Natural killer cell (primary cell): ENCODE results near the gene RACK1. TPM values are rescaled to one million over a fixed set of nuclear protein-coding genes. Genes with fewer than 3 reads are reported as not detected.

Experiments used
- ATAC-seq, 3 donors: fragments of 150-1000 bp in 2 of 3; fragments of 200-7000 bp in 1 of 3; cut with Tn5 transposase; 1 replicate in 1 of 3; 2 replicates in 2 of 3; pipeline ENCODE4 v1.10.0; 2021; ENCODE audit warnings: mild to moderate bottlenecking in 2 of 3, moderate library complexity in 2 of 3
- DNase-seq, 2 donors: peaks; one replicate each; pipeline versions ENCODE4 v3.0.0 to v3.0.0-alpha.2; 2013 to 2021; ENCODE audit warnings: mixed read lengths in 1 of 2
- H3K27ac ChIP-seq: one replicate; pipeline ENCODE4 v1.5.1; 2013; ENCODE audit warnings: mild to moderate bottlenecking, low read length
- H3K27me3 ChIP-seq: one replicate; pipeline ENCODE4 v1.6.1; 2013; ENCODE audit warnings: low read length; ENCODE audit not compliant: control insufficient read depth, insufficient read depth
- H3K36me3 ChIP-seq: one replicate; pipeline ENCODE4 v1.6.1; 2013; ENCODE audit warnings: low read length; ENCODE audit not compliant: control insufficient read depth, insufficient read depth
- H3K4me1 ChIP-seq: one replicate; pipeline ENCODE4 v1.6.1; 2013; ENCODE audit warnings: low read length; ENCODE audit not compliant: control insufficient read depth, insufficient read depth
- H3K4me3 ChIP-seq: one replicate; pipeline ENCODE4 v1.5.1; 2013; ENCODE audit warnings: low read length
- H3K9me3 ChIP-seq: one replicate; pipeline ENCODE4 v1.6.1; 2013; ENCODE audit warnings: low read length; ENCODE audit not compliant: control insufficient read depth, insufficient read depth
- H3K27ac Mint-ChIP-seq, 2 donors: one replicate each; pipeline ENCODE4 v1.8.0; 2022; ENCODE audit warnings: mild to moderate bottlenecking in 2 of 2, mixed read lengths in 2 of 2, moderate library complexity in 1 of 2
- H3K27me3 Mint-ChIP-seq, 2 donors: one replicate each; pipeline ENCODE4 v1.8.0; 2022; ENCODE audit warnings: low read depth in 2 of 2, mixed read lengths in 2 of 2
- H3K36me3 Mint-ChIP-seq: one replicate; pipeline ENCODE4 v1.8.0; 2022; ENCODE audit warnings: mixed read lengths
- H3K4me1 Mint-ChIP-seq, 2 donors: one replicate each; pipeline ENCODE4 v1.8.0; 2022; ENCODE audit warnings: mixed read lengths in 2 of 2
- H3K4me3 Mint-ChIP-seq: one replicate; pipeline ENCODE4 v1.8.0; 2022; ENCODE audit warnings: mild to moderate bottlenecking, moderate library complexity, mixed read lengths
- H3K9me3 Mint-ChIP-seq, 2 donors: one replicate each; pipeline ENCODE4 v1.8.0; 2022; ENCODE audit warnings: mixed read lengths in 2 of 2
- CTCF ChIP-seq: fragments of 200-600 bp; IDR thresholded peaks from one replicate; pipeline ENCODE4 v1.8.0; 2022; ENCODE audit warnings: antibody characterized with exemption
- WGBS: methylation state at CpG from one replicate; pipeline ENCODE4 v1.1.7; 2013; ENCODE audit warnings: missing lambda C conversion rate; ENCODE audit not compliant: insufficient coverage; 5-methylcytosine and 5-hydroxymethylcytosine counted together
- intact Hi-C: fragments of 100-400 bp; cut with micrococcal nuclease; formaldehyde crosslinking; loops from one replicate; pipeline ENCODE4 v1.14.2; 2022
- total RNA-seq, 4 donors: library from RNA; stranded (reverse); fragments of 120-200 nt in 1 of 4; gene quantifications; one replicate each; pipeline versions ENCODE4 v1.2.3 to v1.2.4, GENCODE V29; 2013 to 2022

Gene RACK1
- total RNA-seq, 3 donors from 2014 or later (not counting 1 experiment from before 2014, with no cell fraction given), result 1,089 to 1,233 (median 1,138) TPM

- Mint-ChIP-seq H3K4me3 (peak within 1 kb of the TSS; percentile 99), H3K4me1 (peaks cover 45 to 56% of the 10 kb centered on the region in 2 donors)
- no peak for TF ChIP-seq CTCF
These were observed 17.1 kb upstream of the RACK1 start, which contains the start of gene TRIM52 for GRCh38 chr5:181260720-181261319. TRIM52 (minus strand) TSS chr5:181261143; CDS start chr5:181260813, 330 bp downstream.

GRCh38 chr5:181259974-181260719 is 16.4 kb upstream of the RACK1 start:
- H3K4me3 ChIP-seq, result peak overlapping the region; percentile 92
- H3K27me3 ChIP-seq, result no peaks in the 10 kb centered on the region
- peak overlapping the region; percentile 98 to 99 for H3K27ac Mint-ChIP-seq
- H3K36me3 ChIP-seq, result peaks cover 20% of the 10 kb centered on the region
- H3K36me3 Mint-ChIP-seq, result no peaks in the 10 kb centered on the region
- H3K27me3 Mint-ChIP-seq, result no peaks in the 10 kb centered on the region
- intact Hi-C loops, result loop anchor here (2.0 to 5.0 kb wide), 2 partner anchors 69 to 458 kb away; partner anchors contain the start of gene MGAT1
- peak overlapping the region; percentile 98 for H3K27ac ChIP-seq
- peaks cover 49 to 57% of the 10 kb centered on the region in 2 donors for H3K4me1 Mint-ChIP-seq
- no peak for TF ChIP-seq CTCF
- no peak for DNase-seq
- no peaks in the 10 kb centered on the region for H3K9me3 ChIP-seq
- no peak for ATAC-seq
- H3K9me3 Mint-ChIP-seq, result no peaks in the 10 kb centered on the region
- H3K4me3 Mint-ChIP-seq, result peak overlapping the region; percentile 99
- 4% methylated on average over 26 of the region's 26 CpGs for WGBS
- H3K4me1 ChIP-seq, result peaks cover 41% of the 10 kb centered on the region

More at GRCh38 chr5:181260720-181261319, 17.1 kb upstream of the RACK1 start, which contains the start of gene TRIM52:
- Mint-ChIP-seq H3K9me3 (no peaks in the 10 kb centered on the region), H3K27ac (peak within 1 kb of the TSS; percentile 98 to 99), H3K27me3 (no peaks in the 10 kb centered on the region), H3K36me3 (no peaks in the 10 kb centered on the region)
- peaks cover 15% of the 10 kb centered on the region for H3K36me3 ChIP-seq
- peaks cover 41% of the 10 kb centered on the region for H3K4me1 ChIP-seq
- H3K9me3 ChIP-seq, result no peaks in the 10 kb centered on the region
- no peaks in the 10 kb centered on the region for H3K27me3 ChIP-seq
- H3K4me3 ChIP-seq, result peak within 1 kb of the TSS; percentile 92
- WGBS, result under 1% methylated on average over 43 of the region's 43 CpGs
- intact Hi-C loops, result loop anchor here (1.0 to 5.0 kb wide), 4 partner anchors 18 to 459 kb away; partner anchors contain the start of genes MGAT1, RACK1 and TRIM41
- ATAC-seq, result peak; percentile 77 to 95 (median 83)
- peak within 1 kb of the TSS; percentile 98 for H3K27ac ChIP-seq
- peak; percentile 87 to 96 for DNase-seq

DNA sequence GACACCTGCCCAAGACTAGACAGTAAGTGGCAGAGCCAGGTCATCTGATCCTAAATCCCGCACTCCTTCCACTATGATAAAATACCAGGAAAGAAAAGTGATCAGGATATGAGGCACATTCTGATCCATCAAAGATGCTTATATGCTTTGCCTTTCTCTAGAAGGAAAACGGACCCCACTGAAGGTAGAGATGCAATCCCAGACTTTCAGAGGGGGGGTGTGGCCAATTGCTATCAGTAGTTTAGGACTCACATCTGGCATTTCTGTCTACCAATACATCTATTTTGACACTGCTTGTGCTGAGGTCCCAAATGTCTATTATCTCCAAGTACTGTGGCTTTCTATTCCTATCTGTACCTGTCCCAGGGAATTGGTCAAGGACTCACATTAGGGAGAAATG is 15.6 kb upstream of the RACK1 start:
- no peak for DNase-seq
- H3K9me3 ChIP-seq, result no peaks in the 10 kb centered on the region
- 64% methylated on average over 2 of the region's 2 CpGs for whole genome bisulfite sequencing
- no peaks in the 10 kb centered on the region for H3K9me3 Mint-ChIP-seq
- intact Hi-C loops, result no loop called here
- H3K4me1 ChIP-seq, result peaks cover 41% of the 10 kb centered on the region
- peaks cover 25% of the 10 kb centered on the region for H3K36me3 ChIP-seq
- H3K4me1 Mint-ChIP-seq, result peaks cover 56 to 65% of the 10 kb centered on the region in 2 donors
- H3K27ac Mint-ChIP-seq, result peak overlapping the region; percentile 98 to 99
- no peak for TF ChIP-seq CTCF
- H3K27me3 ChIP-seq, result no peaks in the 10 kb centered on the region
- H3K27me3 Mint-ChIP-seq, result no peaks in the 10 kb centered on the region
- H3K36me3 Mint-ChIP-seq, result no peaks in the 10 kb centered on the region
- peak overlapping the region; percentile 98 for H3K27ac ChIP-seq
- peak overlapping the region; percentile 92 for H3K4me3 ChIP-seq
- H3K4me3 Mint-ChIP-seq, result peak overlapping the region; percentile 99
- no peak for ATAC-seq
